Chondrocyte (in vitro differentiated cells): ENCODE results near the gene LAT. TPM values are rescaled to one million over a fixed set of nuclear protein-coding genes. Genes with fewer than 3 reads are reported as not detected.

Experiments used
- total RNA-seq: library from RNA; stranded (reverse); gene quantifications from 3 replicates; pipeline ENCODE4 v1.2.1, GENCODE V29; 2021

The LAT gene
- total RNA-seq, 1 donor from 2014 or later = 11.7 TPM

Other genes with a start within 250 kb of the LAT start
- 1.1 to 3.2 TPM (median 2.9 TPM) in 3 replicates for gene NPIPB9, start 233.3 kb upstream of the LAT start, total RNA-seq
- gene ATXN2L, start 162.1 kb upstream of the LAT start, total RNA-seq = 152 to 186 TPM (median 185 TPM) in 3 replicates
- 91.1 to 120 TPM (median 95.0 TPM) in 3 replicates for gene TUFM, start 138.7 kb upstream of the LAT start, total RNA-seq
- gene SH2B1, start 121.2 kb upstream of the LAT start, total RNA-seq = 36.4 to 48.1 TPM (median 38.1 TPM) in 3 replicates
- 0.31 to 1.8 TPM (median 0.42 TPM) in 3 replicates for gene ATP2A1, start 106.6 kb upstream of the LAT start, total RNA-seq
- gene RABEP2, start 59.8 kb upstream of the LAT start, total RNA-seq = 20.1 to 24.6 TPM (median 22.4 TPM) in 3 replicates
- not detected in 3 replicates for gene CD19, start 53.1 kb upstream of the LAT start, total RNA-seq
- gene NFATC2IP, start 34.1 kb upstream of the LAT start, total RNA-seq = 23.0 to 24.3 TPM (median 23.8 TPM) in 3 replicates
- gene SPNS1, start 10.3 kb upstream of the LAT start, total RNA-seq = 60.8 to 73.4 TPM (median 71.1 TPM) in 3 replicates